ENCODE results near the gene MAML3.

MAML3 gene

GRCh38 chr4:139972305-139972704 is 181.7 kb downstream of the MAML3 start:
- no peak for DNase-seq (ENCODE audit: low spot score)
- TF ChIP-seq CTCF (IDR thresholded peaks at IDR 0.05; ENCODE audit: extremely low read depth, missing control alignments): no peak

GRCh38 chr4:139971111-139971510 is 182.9 kb downstream of the MAML3 start:
- TF ChIP-seq CTCF (IDR thresholded peaks at IDR 0.05; ENCODE audit: extremely low read depth, missing control alignments): no peak
- no peak for DNase-seq (ENCODE audit: low spot score)

- no peak for TF ChIP-seq CTCF (IDR thresholded peaks at IDR 0.05; ENCODE audit: extremely low read depth, missing control alignments)
- DNase-seq (ENCODE audit: low spot score): no peak
Measured at GRCh38 chr4:139969635-139970266, 184.2 kb downstream of the MAML3 start.

GRCh38 chr4:139968831-139969230 is 185.2 kb downstream of the MAML3 start:
- no peak for DNase-seq (ENCODE audit: low spot score)
- TF ChIP-seq CTCF (IDR thresholded peaks at IDR 0.05; ENCODE audit: extremely low read depth, missing control alignments): no peak

- DNase-seq (ENCODE audit: low spot score): no peak
- no peak for TF ChIP-seq CTCF (IDR thresholded peaks at IDR 0.05; ENCODE audit: extremely low read depth, missing control alignments)
Measured at GRCh38 chr4:139966383-139966782, 187.6 kb downstream of the MAML3 start.

- DNase-seq (ENCODE audit: low spot score): no peak
- TF ChIP-seq CTCF (IDR thresholded peaks at IDR 0.05; ENCODE audit: extremely low read depth, missing control alignments): no peak
Measured at GRCh38 chr4:139965789-139966188, 188.2 kb downstream of the MAML3 start.

- TF ChIP-seq CTCF (IDR thresholded peaks at IDR 0.05; ENCODE audit: extremely low read depth, missing control alignments): no peak
Measured at GRCh38 chr4:139963708-139964107, 190.3 kb downstream of the MAML3 start.

More at GRCh38 chr4:139963708-139964107, 190.3 kb downstream of the MAML3 start:
- no peak for DNase-seq (ENCODE audit: low spot score)
